Measurements from ENCODE around the gene MAPK8IP1. TPM values are rescaled to one million over a fixed set of nuclear protein-coding genes. Genes with fewer than 3 reads are reported as not detected.
"Not testable (repeated sequence)": the region's sequence is repeated elsewhere in the genome, so short reads cannot be mapped to it uniquely, and the experiment has no call there.

MAPK8IP1 gene
- total RNA-seq, 4 donors from 2014 or later, result 9.8 to 17.5 (median 13.8) TPM

DNA sequence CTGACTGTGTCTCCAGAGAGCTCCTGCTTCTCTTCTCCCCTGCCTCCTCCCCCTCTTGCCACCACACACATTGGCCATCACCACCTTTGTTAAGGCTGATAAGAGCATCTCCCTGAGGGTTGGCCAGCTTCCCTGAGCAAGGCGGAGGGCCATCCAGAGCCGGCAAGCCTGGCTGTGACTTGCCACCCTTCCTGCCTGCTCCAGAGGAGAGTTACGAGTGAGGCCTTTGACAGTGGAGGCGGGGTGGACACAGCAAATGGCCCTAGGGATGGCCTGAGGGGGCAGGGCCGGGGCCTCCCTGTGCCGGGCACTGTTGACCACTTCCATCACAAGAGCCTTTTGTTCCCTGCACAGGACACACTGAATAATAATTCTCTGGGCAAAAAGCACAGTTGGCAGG is 16.2 kb downstream of the MAPK8IP1 start:
- ATAC-seq, result no peak
- Histone ChIP-seq H3K36me3 (peaks cover 0 to 38% of the 10 kb centered on the region in 2 donors), H3K9me3 (no peaks in the 10 kb centered on the region), H3K27me3 (peaks cover 2% of the 10 kb centered on the region), H3K4me1 (peaks cover 0 to 28% (median 15%) of the 10 kb centered on the region in 3 donors), H3K4me3 (no peak overlapping the region), H3K27ac (no peak overlapping the region)
- 69% methylated on average over 3 of the region's 6 CpGs; no CpG with 5 or more reads in 1 of the 2 donors for WGBS, 2 donors (ENCODE audit: low coverage in 1 of 2)
- TF ChIP-seq POLR2A (IDR thresholded peaks at IDR 0.05), result no peak

DNA sequence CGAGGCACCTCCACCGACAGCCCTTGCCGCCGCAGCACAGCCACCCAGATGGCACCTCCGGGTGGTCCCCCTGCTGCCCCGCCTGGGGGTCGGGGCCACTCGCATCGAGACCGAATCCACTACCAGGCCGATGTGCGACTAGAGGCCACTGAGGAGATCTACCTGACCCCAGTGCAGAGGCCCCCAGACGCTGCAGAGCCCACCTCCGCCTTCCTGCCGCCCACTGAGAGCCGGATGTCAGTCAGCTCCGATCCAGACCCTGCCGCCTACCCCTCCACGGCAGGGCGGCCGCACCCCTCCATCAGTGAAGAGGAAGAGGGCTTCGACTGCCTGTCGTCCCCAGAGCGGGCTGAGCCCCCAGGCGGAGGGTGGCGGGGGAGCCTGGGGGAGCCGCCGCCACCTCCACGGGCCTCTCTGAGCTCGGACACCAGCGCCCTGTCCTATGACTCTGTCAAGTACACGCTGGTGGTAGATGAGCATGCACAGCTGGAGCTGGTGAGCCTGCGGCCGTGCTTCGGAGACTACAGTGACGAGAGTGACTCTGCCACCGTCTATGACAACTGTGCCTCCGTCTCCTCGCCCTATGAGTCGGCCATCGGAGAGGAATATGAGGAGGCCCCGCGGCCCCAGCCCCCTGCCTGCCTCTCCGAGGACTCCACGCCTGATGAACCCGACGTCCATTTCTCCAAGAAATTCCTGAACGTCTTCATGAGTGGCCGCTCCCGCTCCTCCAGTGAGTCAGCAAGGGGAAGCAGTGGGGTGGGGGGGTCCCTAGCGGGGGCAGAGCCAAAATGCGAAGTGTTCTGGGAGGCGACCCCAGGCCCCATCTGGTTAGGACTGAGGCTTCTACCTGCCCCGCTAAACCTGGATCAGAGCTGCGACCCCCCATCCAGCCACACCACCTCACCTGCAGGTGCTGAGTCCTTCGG is 17.3 kb downstream of the MAPK8IP1 start:
- Histone ChIP-seq H3K4me1 (peaks cover 0 to 29% (median 15%) of the 10 kb centered on the region in 3 donors), H3K27me3 (no peaks in the 10 kb centered on the region), H3K9me3 (no peaks in the 10 kb centered on the region), H3K27ac (no peak overlapping the region), H3K4me3 (no peak overlapping the region), H3K36me3 (peaks cover 0 to 38% of the 10 kb centered on the region in 2 donors)
- no peak for ATAC-seq
- TF ChIP-seq EP300 (IDR thresholded peaks at IDR 0.05) (no peak), POLR2AphosphoS5 (IDR thresholded peaks at IDR 0.05) (no peak), POLR2A (IDR thresholded peaks at IDR 0.05) (no peak), CTCF (IDR thresholded peaks at IDR 0.05) (no peak)
- 80% methylated on average over 1 of the region's 56 CpGs; no CpG with 5 or more reads in 1 of the 2 donors for WGBS, 2 donors (ENCODE audit: low coverage in 1 of 2)

GRCh38 chr11:45904309-45904915 is 19.0 kb downstream of the MAPK8IP1 start:
- Histone ChIP-seq H3K27ac (no peak overlapping the region), H3K4me1 (peaks cover 0 to 25% (median 12%) of the 10 kb centered on the region in 3 donors), H3K9me3 (no peaks in the 10 kb centered on the region), H3K4me3 (no peak overlapping the region), H3K36me3 (peaks cover 0 to 46% of the 10 kb centered on the region in 2 donors), H3K27me3 (no peaks in the 10 kb centered on the region)
- no peak for ATAC-seq
- TF ChIP-seq POLR2AphosphoS5 (IDR thresholded peaks at IDR 0.05), result no peak
- TF ChIP-seq CTCF (IDR thresholded peaks at IDR 0.05), result no peak
- TF ChIP-seq POLR2A (IDR thresholded peaks at IDR 0.05), result no peak
- TF ChIP-seq EP300 (IDR thresholded peaks at IDR 0.05), result no peak
- WGBS, 2 donors (ENCODE audit: low coverage in 1 of 2), result no CpG with 5 or more reads among the region's 15 CpGs

- Histone ChIP-seq H3K27me3 (no peaks in the 10 kb centered on the region), H3K4me1 (peaks cover 0 to 21% (median 12%) of the 10 kb centered on the region in 3 donors), H3K9me3 (no peaks in the 10 kb centered on the region), H3K27ac (no peak overlapping the region), H3K36me3 (peaks cover 0 to 53% of the 10 kb centered on the region in 2 donors), H3K4me3 (no peak overlapping the region)
- WGBS, 2 donors (ENCODE audit: low coverage in 1 of 2), result 90% methylated on average over 2 of the region's 19 CpGs; no CpG with 5 or more reads in 1 of the 2 donors
- TF ChIP-seq EP300 (IDR thresholded peaks at IDR 0.05) (no peak), CTCF (IDR thresholded peaks at IDR 0.05) (no peak), POLR2AphosphoS5 (IDR thresholded peaks at IDR 0.05) (no peak), POLR2A (IDR thresholded peaks at IDR 0.05) (no peak)
- ATAC-seq, result no peak
These were observed 19.6 kb downstream of the MAPK8IP1 start for GRCh38 chr11:45905095-45905494.

- H3K9me3 ChIP-seq, ATAC-seq, H3K27me3 ChIP-seq, H3K27ac ChIP-seq, H3K4me3 ChIP-seq: not testable (repeated sequence)
- H3K4me1 ChIP-seq, result peaks cover 0 to 17% (median 9%) of the 10 kb centered on the region in 3 donors
- WGBS, 2 donors (ENCODE audit: low coverage in 1 of 2), result no CpG with 5 or more reads among the region's 6 CpGs
- peaks cover 0 to 57% of the 10 kb centered on the region in 2 donors for H3K36me3 ChIP-seq
These were observed 20.1 kb downstream of the MAPK8IP1 start for GRCh38 chr11:45905576-45905975.

All from gastroesophageal sphincter (tissue), 4 donors.